Retinal pigment epithelial cell (primary cell): ENCODE data around the gene PAX5.

Experiments
- DNase-seq: peaks from one replicate; pipeline ENCODE4 v3.0.0-alpha.2; 2010; ENCODE audit warnings: low read depth
- H3K4me3 ChIP-seq: 2 replicates; pipeline ENCODE4 v1.5.1; 2011; ENCODE audit warnings: mild to moderate bottlenecking, low read length, control low read depth, moderate library complexity
- CTCF ChIP-seq: conservative IDR thresholded peaks from 2 replicates; pipeline ENCODE4 v1.5.1; 2011; ENCODE audit warnings: low read depth, low read length, control low read depth, inconsistent platforms

Gene PAX5

DNA sequence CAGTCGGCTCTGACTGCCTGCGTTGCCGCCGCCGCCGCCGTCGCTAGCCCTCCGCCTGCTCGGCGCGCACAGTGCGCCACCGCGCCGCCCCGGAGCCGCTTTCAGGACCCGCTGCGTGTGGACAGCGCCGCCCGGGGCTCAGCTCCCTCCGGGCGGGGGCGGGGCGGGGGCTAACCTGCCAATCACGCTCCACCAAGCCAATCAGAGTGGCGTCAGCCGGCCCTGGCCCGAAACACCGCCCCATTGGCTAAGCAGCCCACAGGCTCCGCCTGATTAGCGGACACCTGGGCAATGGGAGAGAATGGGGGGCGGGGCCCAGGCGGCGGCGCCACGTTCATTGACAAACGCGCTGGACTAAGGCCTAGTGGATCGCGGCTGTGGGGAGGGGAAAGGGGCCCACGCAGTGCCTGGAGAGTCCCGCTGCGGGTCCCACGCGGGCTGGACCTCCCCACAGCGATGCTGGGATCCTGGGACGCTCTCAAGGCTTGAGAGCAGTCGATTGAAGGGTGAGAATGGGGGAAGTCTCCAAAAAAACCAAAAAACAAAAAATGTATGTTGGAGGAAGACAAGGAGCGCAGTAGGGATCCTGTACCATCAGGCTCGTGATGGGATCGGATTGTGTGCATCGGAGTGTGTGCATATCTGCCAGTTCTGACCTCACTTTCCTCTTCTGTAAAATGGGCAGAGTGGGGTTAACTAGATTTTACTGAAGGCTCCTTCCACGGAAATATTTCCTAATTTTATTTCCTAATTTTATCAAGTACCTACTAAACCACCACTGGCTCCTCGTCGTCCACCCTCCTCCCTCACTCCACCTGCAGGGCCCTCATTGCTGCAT, 6.3 kb downstream of the PAX5 start:
- H3K4me3 ChIP-seq, result peak overlapping the region; percentile 20

GRCh38 chr9:37026931-37027581, 7.0 kb downstream of the PAX5 start:
- H3K4me3 ChIP-seq, result no peak overlapping the region
- no peak for TF ChIP-seq CTCF
- DNase-seq, result no peak

More for the DNA sequence above, 6.3 kb downstream of the PAX5 start:
- no peak for TF ChIP-seq CTCF
- DNase-seq, result peak; percentile 80

DNA sequence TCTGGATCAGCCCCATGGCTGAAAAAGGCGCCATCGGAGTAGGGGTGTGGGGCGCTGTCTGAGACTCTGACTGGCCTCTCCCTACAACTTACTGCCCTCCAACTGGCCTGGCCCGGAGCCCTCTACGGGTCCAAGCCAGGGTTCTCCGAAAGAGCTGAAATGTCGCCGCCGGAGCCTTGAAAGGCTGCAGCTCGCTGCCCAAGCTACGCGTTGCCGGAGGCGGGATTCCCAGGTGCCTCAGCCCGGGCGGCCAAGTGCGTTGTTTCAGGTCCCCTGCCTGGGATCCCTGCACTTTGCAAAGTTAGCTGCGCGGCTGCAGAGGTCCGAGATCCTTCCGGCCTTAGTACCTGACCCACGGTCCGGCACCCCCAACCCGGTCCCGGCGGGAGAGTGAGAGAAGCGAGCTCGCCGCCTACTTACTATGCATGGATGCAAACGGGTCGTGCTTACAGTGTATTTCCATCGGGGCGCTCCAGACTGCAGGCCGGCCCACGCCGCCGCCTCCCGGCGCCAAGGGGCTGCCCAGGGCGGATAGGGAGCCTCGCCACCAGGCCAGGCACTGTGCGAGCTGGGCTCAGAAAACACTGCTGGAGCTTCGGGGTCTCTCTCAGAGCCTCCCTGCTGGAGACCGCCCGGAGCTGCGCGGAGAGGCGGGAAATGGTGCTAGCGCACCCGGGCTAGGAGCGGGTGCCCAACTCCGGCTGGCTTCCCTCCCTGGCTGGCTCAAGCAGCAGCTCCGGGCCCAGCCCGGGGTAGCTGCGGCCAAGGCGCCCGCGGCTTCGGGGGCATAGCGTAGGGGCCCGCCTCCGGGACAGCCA, 7.7 kb downstream of the PAX5 start:
- TF ChIP-seq CTCF, result no peak
- H3K4me3 ChIP-seq, result no peak overlapping the region
- no peak for DNase-seq

DNA sequence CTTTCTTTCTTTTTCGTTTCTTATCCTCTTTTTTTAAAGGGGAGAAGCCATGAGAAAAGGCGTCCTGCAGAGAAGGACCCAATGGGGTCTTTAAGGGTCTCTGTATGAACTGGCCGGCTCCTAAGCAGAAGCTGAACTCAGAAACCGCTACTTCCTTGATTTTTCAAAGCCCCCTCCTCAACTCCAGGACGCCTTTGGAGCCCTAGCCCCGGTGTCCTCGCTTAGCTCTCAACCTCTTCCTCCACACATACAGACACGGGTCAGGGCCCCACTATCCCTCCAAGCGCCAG, 8.3 kb downstream of the PAX5 start:
- TF ChIP-seq CTCF, result no peak
- no peak for DNase-seq
- H3K4me3 ChIP-seq, result no peak overlapping the region

GRCh38 chr9:37025071-37025822, 8.8 kb downstream of the PAX5 start:
- no peak overlapping the region for H3K4me3 ChIP-seq
- TF ChIP-seq CTCF, result no peak
- DNase-seq, result no peak

GRCh38 chr9:37017546-37017945, 16.5 kb downstream of the PAX5 start:
- no peak overlapping the region for H3K4me3 ChIP-seq
- no peak for TF ChIP-seq CTCF
- no peak for DNase-seq
